Stimulated activated CD8-positive, alpha-beta memory T cell treated with anti-CD3 and anti-CD28 coated beads, Interleukin-4, amount 100 ng/mL, for 24 hours (primary cell): ENCODE results near the gene DPYSL3.
"Not testable (repeated sequence)": the region's sequence is repeated elsewhere in the genome, so short reads cannot be mapped to it uniquely, and the experiment has no call there.

Experiments
- DNase-seq: peaks from one replicate; pipeline ENCODE4 v3.0.0-alpha.2; 2020; ENCODE audit warnings: low read depth

Gene DPYSL3

GRCh38 chr5:147509710-147510651 is at the start of gene DPYSL3:
Gene DPYSL3 (minus strand): TSS chr5:147510068. CDS start chr5:147509858, 210 bp downstream.
- DNase-seq, result no peak

- no peak for DNase-seq
These were observed 49.0 kb upstream of the DPYSL3 start for GRCh38 chr5:147558826-147559225.

- no peak for DNase-seq
These were observed 48.2 kb upstream of the DPYSL3 start for GRCh38 chr5:147557876-147558745.

- no peak for DNase-seq
These were observed 45.3 kb upstream of the DPYSL3 start for GRCh38 chr5:147555176-147555575.

GRCh38 chr5:147554261-147554817 is 44.5 kb upstream of the DPYSL3 start:
- DNase-seq, result no peak

- DNase-seq, result not testable (repeated sequence)
These were observed 43.9 kb upstream of the DPYSL3 start for GRCh38 chr5:147553817-147554216.

- DNase-seq, result no peak
These were observed 43.0 kb upstream of the DPYSL3 start for GRCh38 chr5:147552897-147553296.

GRCh38 chr5:147551677-147552076 is 41.8 kb upstream of the DPYSL3 start:
- no peak for DNase-seq

GRCh38 chr5:147547730-147548129 is 37.9 kb upstream of the DPYSL3 start:
- DNase-seq, result no peak

GRCh38 chr5:147544556-147544955 is 34.7 kb upstream of the DPYSL3 start:
- no peak for DNase-seq

- no peak for DNase-seq
These were observed 29.2 kb upstream of the DPYSL3 start for GRCh38 chr5:147539053-147539452.

- DNase-seq, result no peak
These were observed 28.4 kb upstream of the DPYSL3 start for GRCh38 chr5:147538236-147538635.

- no peak for DNase-seq
These were observed 24.5 kb upstream of the DPYSL3 start for GRCh38 chr5:147534172-147534951.

GRCh38 chr5:147532156-147532555 is 22.3 kb upstream of the DPYSL3 start:
- DNase-seq, result no peak

GRCh38 chr5:147530530-147531389 is 20.9 kb upstream of the DPYSL3 start:
- DNase-seq, result no peak

GRCh38 chr5:147523069-147523468 is 13.2 kb upstream of the DPYSL3 start:
- DNase-seq, result no peak

- DNase-seq, result no peak
These were observed 12.6 kb upstream of the DPYSL3 start for GRCh38 chr5:147522435-147522834.

- no peak for DNase-seq
These were observed 10.6 kb upstream of the DPYSL3 start for GRCh38 chr5:147520450-147520849.

- DNase-seq, result no peak
These were observed 9.5 kb upstream of the DPYSL3 start for GRCh38 chr5:147519380-147519779.

- no peak for DNase-seq
These were observed 7.5 kb upstream of the DPYSL3 start for GRCh38 chr5:147517383-147517782.

GRCh38 chr5:147515269-147515668 is 5.4 kb upstream of the DPYSL3 start:
- no peak for DNase-seq
